Measurements from ENCODE around the gene TBC1D19.
"Not testable (repeated sequence)": the region's sequence is repeated elsewhere in the genome, so short reads cannot be mapped to it uniquely, and the experiment has no call there.

DNA sequence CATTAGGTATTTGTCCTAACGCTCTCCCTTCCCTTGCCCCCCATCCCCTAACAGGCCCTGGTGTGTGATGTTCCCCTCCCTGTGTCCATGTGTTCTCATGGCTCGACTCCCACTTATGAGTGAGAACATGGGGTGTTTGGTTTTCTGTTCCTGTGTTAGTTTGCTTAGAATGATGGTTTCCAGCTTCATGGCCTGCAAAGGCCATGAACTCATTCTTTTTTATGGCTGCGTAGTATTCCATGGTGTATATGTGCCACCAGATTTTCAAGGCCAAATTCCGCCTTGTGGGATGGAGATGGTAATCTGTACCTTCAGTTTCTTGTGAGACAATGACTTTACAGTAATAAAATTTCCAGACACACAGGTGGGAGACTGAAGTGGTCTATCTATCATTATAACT, 2.5 kb upstream of the TBC1D19 start:
- TF ChIP-seq, protein P1, sequence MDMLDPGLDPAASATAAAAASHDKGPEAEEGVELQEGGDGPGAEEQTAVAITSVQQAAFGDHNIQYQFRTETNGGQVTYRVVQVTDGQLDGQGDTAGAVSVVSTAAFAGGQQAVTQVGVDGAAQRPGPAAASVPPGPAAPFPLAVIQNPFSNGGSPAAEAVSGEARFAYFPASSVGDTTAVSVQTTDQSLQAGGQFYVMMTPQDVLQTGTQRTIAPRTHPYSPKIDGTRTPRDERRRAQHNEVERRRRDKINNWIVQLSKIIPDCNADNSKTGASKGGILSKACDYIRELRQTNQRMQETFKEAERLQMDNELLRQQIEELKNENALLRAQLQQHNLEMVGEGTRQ (IDR thresholded peaks at IDR 0.05; ENCODE audit: low read depth, low read length): not testable (repeated sequence)
- not testable (repeated sequence) for TF ChIP-seq POLR2A (IDR thresholded peaks at IDR 0.05; ENCODE audit: low read depth, low read length); MXI1 (IDR thresholded peaks at IDR 0.05; ENCODE audit: borderline replicate concordance, low read depth, low read length); CHD1 (IDR thresholded peaks at IDR 0.05; ENCODE audit: low read depth, low read length); MAFK (IDR thresholded peaks at IDR 0.05; ENCODE audit: low read depth, low read length); CEBPB (IDR thresholded peaks at IDR 0.05; ENCODE audit: low read depth, low read length); FOS (IDR thresholded peaks at IDR 0.05; ENCODE audit: low read depth, low read length); BHLHE40 (IDR thresholded peaks at IDR 0.05; ENCODE audit: low read depth, low read length); SMC3 (IDR thresholded peaks at IDR 0.05; ENCODE audit: low read depth, low read length); RFX5 (IDR thresholded peaks at IDR 0.05; ENCODE audit: low read depth, low read length); NFE2L2 (IDR thresholded peaks at IDR 0.05; ENCODE audit: low read depth, low read length); RAD21 (IDR thresholded peaks at IDR 0.05; ENCODE audit: low read length)
- TF ChIP-seq, protein P2, sequence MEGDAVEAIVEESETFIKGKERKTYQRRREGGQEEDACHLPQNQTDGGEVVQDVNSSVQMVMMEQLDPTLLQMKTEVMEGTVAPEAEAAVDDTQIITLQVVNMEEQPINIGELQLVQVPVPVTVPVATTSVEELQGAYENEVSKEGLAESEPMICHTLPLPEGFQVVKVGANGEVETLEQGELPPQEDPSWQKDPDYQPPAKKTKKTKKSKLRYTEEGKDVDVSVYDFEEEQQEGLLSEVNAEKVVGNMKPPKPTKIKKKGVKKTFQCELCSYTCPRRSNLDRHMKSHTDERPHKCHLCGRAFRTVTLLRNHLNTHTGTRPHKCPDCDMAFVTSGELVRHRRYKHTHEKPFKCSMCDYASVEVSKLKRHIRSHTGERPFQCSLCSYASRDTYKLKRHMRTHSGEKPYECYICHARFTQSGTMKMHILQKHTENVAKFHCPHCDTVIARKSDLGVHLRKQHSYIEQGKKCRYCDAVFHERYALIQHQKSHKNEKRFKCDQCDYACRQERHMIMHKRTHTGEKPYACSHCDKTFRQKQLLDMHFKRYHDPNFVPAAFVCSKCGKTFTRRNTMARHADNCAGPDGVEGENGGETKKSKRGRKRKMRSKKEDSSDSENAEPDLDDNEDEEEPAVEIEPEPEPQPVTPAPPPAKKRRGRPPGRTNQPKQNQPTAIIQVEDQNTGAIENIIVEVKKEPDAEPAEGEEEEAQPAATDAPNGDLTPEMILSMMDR (conservative IDR thresholded peaks at IDR 0.05; ENCODE audit: low read depth, low read length): not testable (repeated sequence)
- TF ChIP-seq, protein P3, sequence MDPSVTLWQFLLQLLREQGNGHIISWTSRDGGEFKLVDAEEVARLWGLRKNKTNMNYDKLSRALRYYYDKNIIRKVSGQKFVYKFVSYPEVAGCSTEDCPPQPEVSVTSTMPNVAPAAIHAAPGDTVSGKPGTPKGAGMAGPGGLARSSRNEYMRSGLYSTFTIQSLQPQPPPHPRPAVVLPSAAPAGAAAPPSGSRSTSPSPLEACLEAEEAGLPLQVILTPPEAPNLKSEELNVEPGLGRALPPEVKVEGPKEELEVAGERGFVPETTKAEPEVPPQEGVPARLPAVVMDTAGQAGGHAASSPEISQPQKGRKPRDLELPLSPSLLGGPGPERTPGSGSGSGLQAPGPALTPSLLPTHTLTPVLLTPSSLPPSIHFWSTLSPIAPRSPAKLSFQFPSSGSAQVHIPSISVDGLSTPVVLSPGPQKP (IDR thresholded peaks at IDR 0.05; ENCODE audit: borderline replicate concordance, low read depth, low read length): not testable (repeated sequence)

Data from IMR-90 (cell line).